Omental fat pad (tissue), 4 donors: Measurements from ENCODE around the gene ZP4. TPM values are rescaled to one million over a fixed set of nuclear protein-coding genes. Genes with fewer than 3 reads are reported as not detected.

Source experiments
- ATAC-seq: fragments of 150-250 bp; one replicate; pipeline ENCODE4 v1.9.1; 2016; ENCODE audit warnings: mild to moderate bottlenecking, moderate library complexity; ENCODE audit not compliant: low FRiP score
- DNase-seq: peaks from one replicate; pipeline ENCODE4 v3.0.0-alpha.2; 2019; ENCODE audit warnings: low spot score
- total RNA-seq, 4 donors: library from RNA; depleted of rRNA; stranded (reverse); fragments of >200 nt; gene quantifications; one replicate each; pipeline ENCODE4 v1.1.0, GENCODE V29; 2016
- TF ChIP-seq, protein P1 (sequence below), 3 donors: fragments of 450-650 bp; IDR thresholded peaks; one replicate each; pipeline ENCODE4 v1.5.1; 2016 to 2017; ENCODE audit warnings: antibody characterized with exemption in 3 of 3, mild to moderate bottlenecking in 3 of 3, moderate library complexity in 2 of 3

Gene ZP4
- total RNA-seq, 4 donors from 2014 or later = not detected

DNA sequence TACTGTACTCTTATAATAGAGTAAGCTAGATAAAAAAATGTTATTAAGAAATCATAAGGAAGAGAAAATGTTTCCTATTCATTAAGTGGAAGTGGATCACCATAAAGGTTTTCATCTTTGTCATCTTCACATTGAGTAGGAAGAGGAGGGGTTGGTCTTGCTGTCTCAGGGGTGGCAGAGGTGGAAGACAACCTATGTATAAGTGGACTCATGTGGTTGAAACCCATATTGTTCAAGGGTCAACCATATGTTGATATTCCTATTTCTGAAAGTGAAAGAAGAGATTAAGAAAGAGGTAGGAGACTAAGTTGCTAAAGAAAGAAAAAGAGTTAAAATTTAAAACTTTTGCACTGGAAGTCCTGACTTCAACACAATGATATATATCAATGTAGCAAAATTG is 4.9 kb upstream of the ZP4 start:
- TF ChIP-seq, protein P1, sequence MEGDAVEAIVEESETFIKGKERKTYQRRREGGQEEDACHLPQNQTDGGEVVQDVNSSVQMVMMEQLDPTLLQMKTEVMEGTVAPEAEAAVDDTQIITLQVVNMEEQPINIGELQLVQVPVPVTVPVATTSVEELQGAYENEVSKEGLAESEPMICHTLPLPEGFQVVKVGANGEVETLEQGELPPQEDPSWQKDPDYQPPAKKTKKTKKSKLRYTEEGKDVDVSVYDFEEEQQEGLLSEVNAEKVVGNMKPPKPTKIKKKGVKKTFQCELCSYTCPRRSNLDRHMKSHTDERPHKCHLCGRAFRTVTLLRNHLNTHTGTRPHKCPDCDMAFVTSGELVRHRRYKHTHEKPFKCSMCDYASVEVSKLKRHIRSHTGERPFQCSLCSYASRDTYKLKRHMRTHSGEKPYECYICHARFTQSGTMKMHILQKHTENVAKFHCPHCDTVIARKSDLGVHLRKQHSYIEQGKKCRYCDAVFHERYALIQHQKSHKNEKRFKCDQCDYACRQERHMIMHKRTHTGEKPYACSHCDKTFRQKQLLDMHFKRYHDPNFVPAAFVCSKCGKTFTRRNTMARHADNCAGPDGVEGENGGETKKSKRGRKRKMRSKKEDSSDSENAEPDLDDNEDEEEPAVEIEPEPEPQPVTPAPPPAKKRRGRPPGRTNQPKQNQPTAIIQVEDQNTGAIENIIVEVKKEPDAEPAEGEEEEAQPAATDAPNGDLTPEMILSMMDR (IDR thresholded peaks at IDR 0.05) = no peak
- ATAC-seq (no peak), DNase-seq (no peak)

DNA sequence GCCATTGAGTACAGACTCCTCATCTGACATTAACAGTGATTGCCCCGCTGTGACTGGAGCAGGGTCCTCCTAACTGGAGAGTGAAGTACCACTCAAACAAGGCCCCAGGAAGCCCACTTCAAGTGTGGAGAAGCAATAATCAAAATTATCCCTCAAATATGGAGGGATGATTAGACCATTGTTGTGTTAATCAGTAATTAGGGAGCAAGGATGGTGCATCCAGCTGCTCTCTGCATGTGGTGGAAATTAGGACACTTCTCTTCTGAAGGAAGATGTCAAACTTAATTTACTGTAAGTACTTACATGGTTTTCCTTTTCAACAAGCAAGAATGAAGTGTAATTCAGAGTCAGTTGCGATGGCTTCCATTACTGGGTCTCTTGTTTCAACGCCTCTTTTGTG is 3.4 kb upstream of the ZP4 start:
- ATAC-seq (no peak), DNase-seq (no peak)
- TF ChIP-seq, protein P1 (IDR thresholded peaks at IDR 0.05) = no peak

GRCh38 chr1:237891979-237892378 is 1.3 kb upstream of the ZP4 start:
- TF ChIP-seq, protein P1 (IDR thresholded peaks at IDR 0.05) = no peak
- DNase-seq = no peak
- no peak for ATAC-seq

- no peak for DNase-seq
- no peak for ATAC-seq
- TF ChIP-seq, protein P1 (IDR thresholded peaks at IDR 0.05) = no peak
Observed at GRCh38 chr1:237891266-237891665, 544 bp upstream of the ZP4 start.

- DNase-seq (no peak), ATAC-seq (no peak)
- TF ChIP-seq, protein P1 (IDR thresholded peaks at IDR 0.05) = no peak
Observed at GRCh38 chr1:237890416-237890815, 306 bp downstream of the ZP4 start.

GRCh38 chr1:237888143-237888542 is 2.6 kb downstream of the ZP4 start:
- no peak for DNase-seq
- TF ChIP-seq, protein P1 (IDR thresholded peaks at IDR 0.05) = no peak
- ATAC-seq = no peak

GRCh38 chr1:237887542-237887941 is 3.2 kb downstream of the ZP4 start:
- TF ChIP-seq, protein P1 (IDR thresholded peaks at IDR 0.05) = no peak
- DNase-seq = no peak
- no peak for ATAC-seq
